NCI-H2196 treated with DMSO at 0.1 percent for 48 hours (cell line): ENCODE results near the gene INO80D.
"Not testable (repeated sequence)": the region's sequence is repeated elsewhere in the genome, so short reads cannot be mapped to it uniquely, and the experiment has no call there.

ENCODE experiments used
- DNase-seq: peaks from one replicate; lab custom pipeline; 2025; ENCODE audit not compliant: unreplicated experiment; lab: John Stamatoyannopoulos, UW

INO80D gene

GRCh38 chr2:205986334-205986733 is 99.6 kb downstream of the INO80D start:
- DNase-seq: not testable (repeated sequence)

GRCh38 chr2:205984381-205984780 is 101.6 kb downstream of the INO80D start:
- no peak for DNase-seq

GRCh38 chr2:205982776-205983327 is 103.1 kb downstream of the INO80D start:
- DNase-seq: no peak

GRCh38 chr2:205978728-205979127 is 107.2 kb downstream of the INO80D start:
- not testable (repeated sequence) for DNase-seq

GRCh38 chr2:205977699-205978098 is 108.3 kb downstream of the INO80D start:
- not testable (repeated sequence) for DNase-seq

GRCh38 chr2:205976934-205977659 is 108.9 kb downstream of the INO80D start:
- DNase-seq: not testable (repeated sequence)

- no peak for DNase-seq
Measured at GRCh38 chr2:205976120-205976814, 109.7 kb downstream of the INO80D start.

- DNase-seq: no peak
Measured at GRCh38 chr2:205975082-205975949, 110.7 kb downstream of the INO80D start.

GRCh38 chr2:205972113-205972512 is 113.9 kb downstream of the INO80D start:
- DNase-seq: no peak

- no peak for DNase-seq
Measured at GRCh38 chr2:205970348-205970747, 115.6 kb downstream of the INO80D start.

- no peak for DNase-seq
Measured at GRCh38 chr2:205969584-205969983, 116.4 kb downstream of the INO80D start.

GRCh38 chr2:205967391-205968075 is 118.4 kb downstream of the INO80D start:
- no peak for DNase-seq

GRCh38 chr2:205965707-205966106 is 120.3 kb downstream of the INO80D start:
- DNase-seq: no peak

- no peak for DNase-seq
Measured at GRCh38 chr2:205964111-205964761, 121.7 kb downstream of the INO80D start.

GRCh38 chr2:205959521-205959920 is 126.5 kb downstream of the INO80D start:
- no peak for DNase-seq

GRCh38 chr2:205957452-205958154 is 128.4 kb downstream of the INO80D start:
- no peak for DNase-seq

- no peak for DNase-seq
Measured at GRCh38 chr2:205954707-205955106, 131.3 kb downstream of the INO80D start.

GRCh38 chr2:205952282-205952681 is 133.7 kb downstream of the INO80D start:
- DNase-seq: no peak

- no peak for DNase-seq
Measured at GRCh38 chr2:205948883-205949282, 137.1 kb downstream of the INO80D start.

- no peak for DNase-seq
Measured at GRCh38 chr2:205948496-205948837, 137.5 kb downstream of the INO80D start.
